ENCODE measurements around the gene TMPRSS11D. TPM values are rescaled to one million over a fixed set of nuclear protein-coding genes. Genes with fewer than 3 reads are reported as not detected.

The TMPRSS11D gene
- total RNA-seq, 3 donors from 2014 or later = not detected

GRCh38 chr4:67874986-67875385 lies 8.8 kb downstream of the TMPRSS11D start:
- DNase-seq (no peak), ATAC-seq (no peak)
- H3K4me3 Mint-ChIP-seq = no peak overlapping the region
- no peaks in the 10 kb centered on the region for H3K9me3 Mint-ChIP-seq
- peaks cover 9% of the 10 kb centered on the region for H3K27me3 Mint-ChIP-seq (ENCODE audit: low read depth)
- H3K4me1 Mint-ChIP-seq (ENCODE audit: low read depth) = no peaks in the 10 kb centered on the region
- no peaks in the 10 kb centered on the region for H3K36me3 Mint-ChIP-seq (ENCODE audit: insufficient read depth)

GRCh38 chr4:67873116-67873515 lies 10.7 kb downstream of the TMPRSS11D start:
- Mint-ChIP-seq H3K9me3 (no peaks in the 10 kb centered on the region), H3K4me1 (ENCODE audit: low read depth) (no peaks in the 10 kb centered on the region), H3K36me3 (ENCODE audit: insufficient read depth) (no peaks in the 10 kb centered on the region), H3K4me3 (no peak overlapping the region), H3K27me3 (ENCODE audit: low read depth) (peaks cover 9% of the 10 kb centered on the region)
- DNase-seq (no peak), ATAC-seq (no peak)

GRCh38 chr4:67871867-67872266 lies 11.9 kb downstream of the TMPRSS11D start:
- H3K4me1 Mint-ChIP-seq (ENCODE audit: low read depth) = no peaks in the 10 kb centered on the region
- H3K4me3 Mint-ChIP-seq = no peak overlapping the region
- H3K36me3 Mint-ChIP-seq (ENCODE audit: insufficient read depth) = no peaks in the 10 kb centered on the region
- DNase-seq = no peak
- H3K9me3 Mint-ChIP-seq = peaks cover under 1% of the 10 kb centered on the region
- no peak for ATAC-seq
- peaks cover 7% of the 10 kb centered on the region for H3K27me3 Mint-ChIP-seq (ENCODE audit: low read depth)

GRCh38 chr4:67869580-67870190 lies 14.1 kb downstream of the TMPRSS11D start:
- H3K9me3 Mint-ChIP-seq = peaks cover 3% of the 10 kb centered on the region
- DNase-seq (no peak), ATAC-seq (no peak)
- H3K4me1 Mint-ChIP-seq (ENCODE audit: low read depth) = no peaks in the 10 kb centered on the region
- no peak overlapping the region for H3K4me3 Mint-ChIP-seq
- H3K36me3 Mint-ChIP-seq (ENCODE audit: insufficient read depth) = no peaks in the 10 kb centered on the region
- peaks cover 7% of the 10 kb centered on the region for H3K27me3 Mint-ChIP-seq (ENCODE audit: low read depth)

GRCh38 chr4:67861513-67861912 lies 22.3 kb downstream of the TMPRSS11D start:
- H3K4me3 Mint-ChIP-seq = no peak overlapping the region

GRCh38 chr4:67853336-67853735 lies 30.5 kb downstream of the TMPRSS11D start:
- Mint-ChIP-seq H3K27me3 (ENCODE audit: low read depth) (no peaks in the 10 kb centered on the region), H3K36me3 (ENCODE audit: insufficient read depth) (no peaks in the 10 kb centered on the region), H3K4me1 (ENCODE audit: low read depth) (no peaks in the 10 kb centered on the region), H3K4me3 (no peak overlapping the region), H3K9me3 (peaks cover 5% of the 10 kb centered on the region)
- ATAC-seq (no peak), DNase-seq (no peak)

More at GRCh38 chr4:67861513-67861912, 22.3 kb downstream of the TMPRSS11D start:
- ATAC-seq (no peak), DNase-seq (no peak)
- Mint-ChIP-seq H3K27me3 (ENCODE audit: low read depth) (peaks cover 7% of the 10 kb centered on the region), H3K36me3 (ENCODE audit: insufficient read depth) (no peaks in the 10 kb centered on the region), H3K9me3 (peaks cover 3% of the 10 kb centered on the region), H3K4me1 (ENCODE audit: low read depth) (no peaks in the 10 kb centered on the region)

- H3K4me1 Mint-ChIP-seq (ENCODE audit: low read depth) = no peaks in the 10 kb centered on the region
- DNase-seq (no peak), ATAC-seq (no peak)
- H3K36me3 Mint-ChIP-seq (ENCODE audit: insufficient read depth) = no peaks in the 10 kb centered on the region
- peaks cover 1% of the 10 kb centered on the region for H3K27me3 Mint-ChIP-seq (ENCODE audit: low read depth)
- H3K9me3 Mint-ChIP-seq = peaks cover 7% of the 10 kb centered on the region
- H3K4me3 Mint-ChIP-seq = no peak overlapping the region
Observed at GRCh38 chr4:67820903-67821302, 62.9 kb downstream of the TMPRSS11D start.

- ATAC-seq (no peak), DNase-seq (no peak)
- Mint-ChIP-seq H3K27me3 (ENCODE audit: low read depth) (no peaks in the 10 kb centered on the region), H3K9me3 (peaks cover 40% of the 10 kb centered on the region), H3K4me1 (ENCODE audit: low read depth) (no peaks in the 10 kb centered on the region), H3K4me3 (no peak overlapping the region), H3K36me3 (ENCODE audit: insufficient read depth) (peaks cover 2% of the 10 kb centered on the region)
Observed at GRCh38 chr4:67810011-67810410, 73.8 kb downstream of the TMPRSS11D start.

GRCh38 chr4:67809502-67809901 lies 74.3 kb downstream of the TMPRSS11D start:
- H3K36me3 Mint-ChIP-seq (ENCODE audit: insufficient read depth) = peaks cover 2% of the 10 kb centered on the region
- ATAC-seq (no peak), DNase-seq (no peak)
- no peak overlapping the region for H3K4me3 Mint-ChIP-seq
- H3K9me3 Mint-ChIP-seq = peaks cover 35% of the 10 kb centered on the region
- H3K27me3 Mint-ChIP-seq (ENCODE audit: low read depth) = no peaks in the 10 kb centered on the region
- no peaks in the 10 kb centered on the region for H3K4me1 Mint-ChIP-seq (ENCODE audit: low read depth)

GRCh38 chr4:67796810-67797209 lies 87.0 kb downstream of the TMPRSS11D start:
- Mint-ChIP-seq H3K9me3 (no peaks in the 10 kb centered on the region), H3K4me3 (no peak overlapping the region), H3K27me3 (ENCODE audit: low read depth) (no peaks in the 10 kb centered on the region), H3K4me1 (ENCODE audit: low read depth) (no peaks in the 10 kb centered on the region), H3K36me3 (ENCODE audit: insufficient read depth) (peaks cover 3% of the 10 kb centered on the region)
- ATAC-seq (no peak), DNase-seq (no peak)

- Mint-ChIP-seq H3K4me3 (no peak overlapping the region), H3K27me3 (ENCODE audit: low read depth) (no peaks in the 10 kb centered on the region), H3K4me1 (ENCODE audit: low read depth) (no peaks in the 10 kb centered on the region), H3K9me3 (no peaks in the 10 kb centered on the region), H3K36me3 (ENCODE audit: insufficient read depth) (peaks cover 3% of the 10 kb centered on the region)
- ATAC-seq = no peak
- no peak for DNase-seq
Observed at GRCh38 chr4:67790721-67791120, 93.1 kb downstream of the TMPRSS11D start.

GRCh38 chr4:67787311-67787710 lies 96.5 kb downstream of the TMPRSS11D start:
- H3K4me1 Mint-ChIP-seq (ENCODE audit: low read depth) = no peaks in the 10 kb centered on the region
- no peaks in the 10 kb centered on the region for H3K9me3 Mint-ChIP-seq
- peaks cover 3% of the 10 kb centered on the region for H3K36me3 Mint-ChIP-seq (ENCODE audit: insufficient read depth)
- no peak overlapping the region for H3K4me3 Mint-ChIP-seq
- no peak for ATAC-seq
- no peak for DNase-seq
- H3K27me3 Mint-ChIP-seq (ENCODE audit: low read depth) = no peaks in the 10 kb centered on the region

- Mint-ChIP-seq H3K36me3 (ENCODE audit: insufficient read depth) (no peaks in the 10 kb centered on the region), H3K4me3 (no peak overlapping the region), H3K9me3 (no peaks in the 10 kb centered on the region), H3K4me1 (ENCODE audit: low read depth) (no peaks in the 10 kb centered on the region), H3K27me3 (ENCODE audit: low read depth) (no peaks in the 10 kb centered on the region)
- DNase-seq (no peak), ATAC-seq (no peak)
Observed at GRCh38 chr4:67785528-67785927, 98.3 kb downstream of the TMPRSS11D start.

GRCh38 chr4:67779631-67780030 lies 104.2 kb downstream of the TMPRSS11D start:
- no peak for DNase-seq
- no peaks in the 10 kb centered on the region for H3K36me3 Mint-ChIP-seq (ENCODE audit: insufficient read depth)
- no peaks in the 10 kb centered on the region for H3K27me3 Mint-ChIP-seq (ENCODE audit: low read depth)
- no peaks in the 10 kb centered on the region for H3K4me1 Mint-ChIP-seq (ENCODE audit: low read depth)
- no peak for ATAC-seq
- H3K9me3 Mint-ChIP-seq = no peaks in the 10 kb centered on the region
- no peak overlapping the region for H3K4me3 Mint-ChIP-seq

- DNase-seq (no peak), ATAC-seq (no peak)
- H3K27me3 Mint-ChIP-seq (ENCODE audit: low read depth) = no peaks in the 10 kb centered on the region
- no peaks in the 10 kb centered on the region for H3K4me1 Mint-ChIP-seq (ENCODE audit: low read depth)
- H3K9me3 Mint-ChIP-seq = no peaks in the 10 kb centered on the region
- H3K36me3 Mint-ChIP-seq (ENCODE audit: insufficient read depth) = no peaks in the 10 kb centered on the region
- no peak overlapping the region for H3K4me3 Mint-ChIP-seq
Observed at GRCh38 chr4:67776746-67777145, 107.1 kb downstream of the TMPRSS11D start.

Measured in activated T-cell treated with anti-CD3 and anti-CD28 coated beads, Interleukin-2, amount 50 U/mL, for 4 hours (primary cell).